Neural progenitor cell (in vitro differentiated cells): ENCODE measurements around the gene DSEL. TPM values are rescaled to one million over a fixed set of nuclear protein-coding genes. Genes with fewer than 3 reads are reported as not detected.

Experiments used
- DNase-seq: peaks from one replicate; pipeline ENCODE4 v3.0.0-alpha.2; 2016; ENCODE audit warnings: low spot score
- H2AFZ ChIP-seq: fragments of 200-600 bp; sonication (generic); replicated peaks from 2 replicates; pipeline ENCODE4 v1.6.1; 2016; ENCODE audit warnings: antibody characterized with exemption
- H3F3A ChIP-seq: fragments of 200-600 bp; sonication (generic); 2 replicates; pipeline ENCODE4 v1.6.1; 2016; ENCODE audit warnings: antibody characterized with exemption, low read depth
- H3K27ac ChIP-seq: fragments of 200-600 bp; sonication (generic); 2 replicates; pipeline ENCODE4 v1.5.1; 2016; ENCODE audit warnings: mild to moderate bottlenecking
- H3K27me3 ChIP-seq: fragments of 200-600 bp; sonication (generic); 2 replicates; pipeline ENCODE4 v1.6.1; 2016; ENCODE audit warnings: mild to moderate bottlenecking, moderate library complexity
- H3K36me3 ChIP-seq: fragments of 200-600 bp; sonication (generic); 2 replicates; pipeline ENCODE4 v1.5.1; 2016
- H3K4me1 ChIP-seq: fragments of 200-600 bp; sonication (generic); 2 replicates; pipeline ENCODE4 v1.6.1; 2016; ENCODE audit warnings: mixed run types
- H3K4me2 ChIP-seq: fragments of 200-600 bp; sonication (generic); 2 replicates; pipeline ENCODE4 v1.6.1; 2016
- H3K4me3 ChIP-seq: fragments of 200-600 bp; sonication (generic); 2 replicates; pipeline ENCODE4 v1.5.1; 2016
- H3K79me2 ChIP-seq: fragments of 200-600 bp; sonication (generic); 2 replicates; pipeline ENCODE4 v1.6.1; 2016; ENCODE audit warnings: low read depth
- H3K9ac ChIP-seq: fragments of 200-600 bp; sonication (generic); 2 replicates; pipeline ENCODE4 v1.6.1; 2016
- H3K9me3 ChIP-seq: fragments of 200-600 bp; sonication (generic); 2 replicates; pipeline ENCODE4 v1.5.1; 2016; ENCODE audit warnings: low read depth
- H4K20me1 ChIP-seq: fragments of 200-600 bp; sonication (generic); 2 replicates; pipeline ENCODE4 v1.6.1; 2016; ENCODE audit warnings: low read depth
- H3K27ac Mint-ChIP-seq: 3 replicates; pipeline ENCODE4 v1.8.0; 2021; ENCODE audit warnings: mixed read lengths
- H3K27me3 Mint-ChIP-seq: 2 replicates; pipeline ENCODE4 v1.8.0; 2022; ENCODE audit warnings: low read depth, mild to moderate bottlenecking, inconsistent platforms, moderate library complexity, mixed read lengths; ENCODE audit not compliant: insufficient read depth
- H3K36me3 Mint-ChIP-seq: 3 replicates; pipeline ENCODE4 v1.8.0; 2021; ENCODE audit warnings: mixed read lengths
- H3K4me1 Mint-ChIP-seq: 3 replicates; pipeline ENCODE4 v1.8.0; 2021; ENCODE audit warnings: mixed read lengths
- H3K4me3 Mint-ChIP-seq: 3 replicates; pipeline ENCODE4 v1.8.0; 2021; ENCODE audit warnings: mild to moderate bottlenecking, moderate library complexity, mixed read lengths
- H3K9me3 Mint-ChIP-seq: 3 replicates; pipeline ENCODE4 v1.8.0; 2020; ENCODE audit warnings: mixed read lengths
- CTCF ChIP-seq: fragments of 200-600 bp; sonication (generic); IDR thresholded peaks from 2 replicates; pipeline ENCODE4 v1.5.1; 2017; ENCODE audit warnings: antibody characterized with exemption, mild to moderate bottlenecking
- EZH2 ChIP-seq: fragments of 200-600 bp; sonication (generic); IDR thresholded peaks from 2 replicates; pipeline ENCODE4 v1.6.1; 2017; ENCODE audit warnings: antibody characterized with exemption, mild to moderate bottlenecking, moderate library complexity
- EZH2phosphoT487 ChIP-seq: fragments of 200-600 bp; sonication (generic); IDR thresholded peaks from 2 replicates; pipeline ENCODE4 v1.6.1; 2017; ENCODE audit warnings: antibody characterized with exemption
- total RNA-seq: library from RNA; depleted of rRNA; stranded (reverse); fragments of >200 nt; gene quantifications from 2 replicates; pipeline ENCODE4 v1.2.3, GENCODE V29; 2015; ENCODE audit warnings: low replicate concordance

Gene DSEL
- total RNA-seq, 1 donor from 2014 or later, result 8.6 TPM

- no peak overlapping the region for H3K4me3 Mint-ChIP-seq
- peaks cover 7% of the 10 kb centered on the region for H3K4me1 Mint-ChIP-seq
- Histone ChIP-seq H3K4me3 (no peak overlapping the region), H4K20me1 (no peaks in the 10 kb centered on the region), H3K27ac (no peak overlapping the region), H3K36me3 (no peaks in the 10 kb centered on the region), H3F3A (peaks cover 7% of the 10 kb centered on the region), H3K9me3 (no peaks in the 10 kb centered on the region), H3K79me2 (no peaks in the 10 kb centered on the region), H3K4me1 (peaks cover 27% of the 10 kb centered on the region), H3K9ac (no peak overlapping the region), H3K4me2 (no peak overlapping the region), H2AFZ (no peak overlapping the region), H3K27me3 (peaks cover 8% of the 10 kb centered on the region)
- no peak overlapping the region for H3K27ac Mint-ChIP-seq
- H3K27me3 Mint-ChIP-seq, result no peaks in the 10 kb centered on the region
- H3K9me3 Mint-ChIP-seq, result peaks cover 3% of the 10 kb centered on the region
- DNase-seq, result no peak
- no peak for TF ChIP-seq EZH2
- TF ChIP-seq EZH2phosphoT487, result no peak
- TF ChIP-seq CTCF, result no peak
- no peaks in the 10 kb centered on the region for H3K36me3 Mint-ChIP-seq
Measured at GRCh38 chr18:67484458-67484857, 32.1 kb downstream of the DSEL start.

GRCh38 chr18:67483952-67484351, 32.6 kb downstream of the DSEL start:
- H3K4me3 Mint-ChIP-seq, result no peak overlapping the region
- H3K9ac ChIP-seq, result no peak overlapping the region

GRCh38 chr18:67483237-67483636, 33.3 kb downstream of the DSEL start:
- Mint-ChIP-seq H3K9me3 (peaks cover 3% of the 10 kb centered on the region), H3K27ac (no peak overlapping the region), H3K36me3 (no peaks in the 10 kb centered on the region), H3K4me3 (no peak overlapping the region), H3K27me3 (no peaks in the 10 kb centered on the region), H3K4me1 (peaks cover 7% of the 10 kb centered on the region)
- no peaks in the 10 kb centered on the region for H3K9me3 ChIP-seq
- no peaks in the 10 kb centered on the region for H4K20me1 ChIP-seq
- no peaks in the 10 kb centered on the region for H3K79me2 ChIP-seq
- no peak for TF ChIP-seq EZH2phosphoT487
- TF ChIP-seq CTCF, result no peak
- no peak for TF ChIP-seq EZH2
- H3K36me3 ChIP-seq, result no peaks in the 10 kb centered on the region
- H3K9ac ChIP-seq, result no peak overlapping the region
- peaks cover 8% of the 10 kb centered on the region for H3K27me3 ChIP-seq
- H3K4me3 ChIP-seq, result no peak overlapping the region
- H2AFZ ChIP-seq, result no peak overlapping the region
- H3K4me1 ChIP-seq, result peaks cover 27% of the 10 kb centered on the region
- peaks cover 7% of the 10 kb centered on the region for H3F3A ChIP-seq
- DNase-seq, result peak; percentile 12
- H3K27ac ChIP-seq, result no peak overlapping the region
- no peak overlapping the region for H3K4me2 ChIP-seq

More at GRCh38 chr18:67483952-67484351, 32.6 kb downstream of the DSEL start:
- Mint-ChIP-seq H3K36me3 (no peaks in the 10 kb centered on the region), H3K27ac (no peak overlapping the region), H3K27me3 (no peaks in the 10 kb centered on the region), H3K9me3 (peaks cover 3% of the 10 kb centered on the region), H3K4me1 (peaks cover 7% of the 10 kb centered on the region)
- no peaks in the 10 kb centered on the region for H3K36me3 ChIP-seq
- H3K79me2 ChIP-seq, result no peaks in the 10 kb centered on the region
- H3K4me3 ChIP-seq, result no peak overlapping the region
- H2AFZ ChIP-seq, result no peak overlapping the region
- DNase-seq, result no peak
- no peak overlapping the region for H3K27ac ChIP-seq
- peaks cover 27% of the 10 kb centered on the region for H3K4me1 ChIP-seq
- no peaks in the 10 kb centered on the region for H4K20me1 ChIP-seq
- no peak overlapping the region for H3K4me2 ChIP-seq
- no peaks in the 10 kb centered on the region for H3K9me3 ChIP-seq
- no peak for TF ChIP-seq CTCF
- TF ChIP-seq EZH2phosphoT487, result no peak
- TF ChIP-seq EZH2, result no peak
- peaks cover 7% of the 10 kb centered on the region for H3F3A ChIP-seq
- peaks cover 8% of the 10 kb centered on the region for H3K27me3 ChIP-seq
